ENCODE measurements around the gene MEG3.

Gene MEG3

DNA sequence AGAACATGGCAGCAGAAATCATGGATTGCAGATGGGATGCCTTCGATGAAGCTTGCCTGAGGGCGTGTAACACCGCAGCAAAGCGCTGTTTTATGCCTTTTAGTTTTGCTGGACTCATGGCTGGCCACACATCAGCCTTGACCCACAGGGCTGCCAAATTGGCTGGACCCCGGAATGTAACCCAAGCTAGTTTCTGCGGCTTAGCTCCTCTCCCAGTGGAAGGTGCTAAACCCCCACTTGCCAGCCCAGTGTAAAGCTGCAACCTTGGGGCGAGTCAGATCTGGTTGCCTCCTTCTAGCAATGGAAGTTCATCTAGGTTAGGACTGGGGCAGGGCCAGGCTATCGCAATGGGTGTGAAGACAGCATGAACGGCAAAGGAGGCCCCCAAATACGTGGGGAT lies 38.3 kb downstream of the MEG3 start:
- Histone ChIP-seq H3K9me3 (ENCODE audit: control insufficient read depth, low read length) (no peaks in the 10 kb centered on the region), H3K27ac (no peak overlapping the region), H3K36me3 (ENCODE audit: control insufficient read depth, insufficient read depth, low read length) (no peaks in the 10 kb centered on the region), H3K79me2 (no peaks in the 10 kb centered on the region), H2AFZ (no peak overlapping the region), H3K27me3 (ENCODE audit: control insufficient read depth, insufficient read depth, low read length) (no peaks in the 10 kb centered on the region), H3K4me3 (ENCODE audit: low read depth, low read length) (no peak overlapping the region), H3K9ac (no peak overlapping the region), H3K4me2 (ENCODE audit: low read length) (no peak overlapping the region), H3K4me1 (no peaks in the 10 kb centered on the region)
- TF ChIP-seq, protein P1, sequence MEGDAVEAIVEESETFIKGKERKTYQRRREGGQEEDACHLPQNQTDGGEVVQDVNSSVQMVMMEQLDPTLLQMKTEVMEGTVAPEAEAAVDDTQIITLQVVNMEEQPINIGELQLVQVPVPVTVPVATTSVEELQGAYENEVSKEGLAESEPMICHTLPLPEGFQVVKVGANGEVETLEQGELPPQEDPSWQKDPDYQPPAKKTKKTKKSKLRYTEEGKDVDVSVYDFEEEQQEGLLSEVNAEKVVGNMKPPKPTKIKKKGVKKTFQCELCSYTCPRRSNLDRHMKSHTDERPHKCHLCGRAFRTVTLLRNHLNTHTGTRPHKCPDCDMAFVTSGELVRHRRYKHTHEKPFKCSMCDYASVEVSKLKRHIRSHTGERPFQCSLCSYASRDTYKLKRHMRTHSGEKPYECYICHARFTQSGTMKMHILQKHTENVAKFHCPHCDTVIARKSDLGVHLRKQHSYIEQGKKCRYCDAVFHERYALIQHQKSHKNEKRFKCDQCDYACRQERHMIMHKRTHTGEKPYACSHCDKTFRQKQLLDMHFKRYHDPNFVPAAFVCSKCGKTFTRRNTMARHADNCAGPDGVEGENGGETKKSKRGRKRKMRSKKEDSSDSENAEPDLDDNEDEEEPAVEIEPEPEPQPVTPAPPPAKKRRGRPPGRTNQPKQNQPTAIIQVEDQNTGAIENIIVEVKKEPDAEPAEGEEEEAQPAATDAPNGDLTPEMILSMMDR (IDR thresholded peaks at IDR 0.05) = no peak

DNA sequence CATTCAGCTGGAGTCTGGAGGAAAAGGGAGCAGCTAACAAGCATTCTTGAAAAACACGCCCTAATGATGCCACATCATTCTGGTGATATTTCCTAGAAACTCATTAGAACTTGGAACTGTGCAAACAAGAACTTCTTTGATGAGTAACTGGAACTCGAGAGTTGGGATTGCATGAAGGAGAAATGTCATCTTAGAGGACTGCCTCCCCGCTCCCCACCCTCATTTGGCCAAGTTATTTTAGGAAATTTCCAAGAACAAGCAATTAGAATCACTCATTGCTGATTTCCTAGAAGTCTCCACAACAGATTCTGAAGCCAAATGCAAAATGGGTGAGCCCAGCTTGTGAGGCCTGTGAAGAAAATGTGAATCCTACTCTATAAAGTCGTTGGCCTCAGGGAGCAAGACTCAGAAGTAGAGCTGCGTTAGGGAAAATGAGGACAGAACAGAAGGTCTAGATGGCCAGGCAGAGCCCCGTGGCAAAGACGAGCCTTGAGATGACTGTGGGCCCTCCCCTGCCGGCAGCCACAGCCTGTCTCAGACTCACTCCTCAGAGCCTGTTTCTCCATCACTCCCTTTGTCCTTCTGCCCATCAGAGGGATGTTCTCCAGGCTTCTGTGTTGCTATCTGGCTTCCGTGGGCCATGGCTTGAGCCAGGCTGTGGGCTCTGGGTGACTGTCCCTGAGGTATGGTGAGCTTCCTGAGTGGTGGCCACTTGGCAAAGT lies 39.2 kb downstream of the MEG3 start:
- Histone ChIP-seq H3K27me3 (ENCODE audit: control insufficient read depth, insufficient read depth, low read length) (no peaks in the 10 kb centered on the region), H3K36me3 (ENCODE audit: control insufficient read depth, insufficient read depth, low read length) (no peaks in the 10 kb centered on the region), H2AFZ (no peak overlapping the region), H3K4me3 (ENCODE audit: low read depth, low read length) (no peak overlapping the region), H3K9ac (no peak overlapping the region), H3K79me2 (no peaks in the 10 kb centered on the region), H3K9me3 (ENCODE audit: control insufficient read depth, low read length) (no peaks in the 10 kb centered on the region), H3K4me1 (no peaks in the 10 kb centered on the region), H3K4me2 (ENCODE audit: low read length) (no peak overlapping the region), H3K27ac (no peak overlapping the region)
- TF ChIP-seq, protein P1 (IDR thresholded peaks at IDR 0.05) = no peak

DNA sequence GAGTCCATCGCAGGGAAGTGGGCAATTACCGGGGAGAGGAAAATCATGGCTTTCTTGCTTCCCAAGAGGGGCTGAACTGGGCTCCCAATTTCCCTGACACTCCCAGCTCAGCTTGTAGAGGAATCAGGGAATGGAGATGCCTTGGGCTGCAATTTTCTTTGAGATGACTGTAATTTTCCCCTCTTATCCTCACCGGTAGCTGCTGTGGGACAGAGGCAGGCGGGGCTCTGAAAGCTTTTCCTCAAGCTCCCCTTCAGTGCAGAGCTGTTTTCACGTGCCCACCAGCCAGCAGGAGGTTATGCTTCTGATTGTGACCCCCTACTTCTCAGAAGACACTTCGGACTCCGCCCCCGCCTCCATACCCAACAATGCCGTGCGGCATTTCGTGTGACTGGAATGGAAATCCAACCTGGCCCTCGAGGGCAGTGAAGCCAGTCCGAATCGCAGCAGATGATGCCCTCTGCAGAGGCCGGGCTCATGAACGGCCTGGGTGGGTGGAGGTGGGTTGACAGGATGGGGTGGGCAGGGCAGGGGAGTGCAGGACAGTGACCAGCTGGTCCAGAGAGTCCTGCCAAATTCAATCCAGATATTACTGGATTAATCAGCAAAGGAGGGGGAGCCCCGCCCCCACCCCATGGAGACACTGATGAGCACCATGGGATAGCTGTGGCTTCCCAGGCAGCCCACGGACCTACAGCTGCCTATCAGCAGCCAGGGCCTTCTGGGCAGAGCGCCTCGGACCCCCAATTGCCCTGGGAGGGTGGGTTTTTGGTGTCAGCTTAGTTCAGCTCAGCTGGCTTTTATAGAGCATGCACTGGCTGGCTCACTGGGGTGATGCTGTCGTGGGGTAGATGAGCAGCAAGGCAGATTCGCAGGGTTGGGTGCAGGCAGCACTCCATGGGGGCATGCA lies 40.0 kb downstream of the MEG3 start:
- no peaks in the 10 kb centered on the region for H3K79me2 ChIP-seq
- no peaks in the 10 kb centered on the region for H3K36me3 ChIP-seq (ENCODE audit: control insufficient read depth, insufficient read depth, low read length)
- no peak overlapping the region for H3K4me3 ChIP-seq (ENCODE audit: low read depth, low read length)
- no peak overlapping the region for H3K9ac ChIP-seq
- TF ChIP-seq, protein P1 (IDR thresholded peaks at IDR 0.05) = no peak
- no peaks in the 10 kb centered on the region for H3K27me3 ChIP-seq (ENCODE audit: control insufficient read depth, insufficient read depth, low read length)
- H2AFZ ChIP-seq = no peak overlapping the region
- no peaks in the 10 kb centered on the region for H3K9me3 ChIP-seq (ENCODE audit: control insufficient read depth, low read length)
- H3K4me1 ChIP-seq = no peaks in the 10 kb centered on the region
- H3K27ac ChIP-seq = no peak overlapping the region
- no peak overlapping the region for H3K4me2 ChIP-seq (ENCODE audit: low read length)

DNA sequence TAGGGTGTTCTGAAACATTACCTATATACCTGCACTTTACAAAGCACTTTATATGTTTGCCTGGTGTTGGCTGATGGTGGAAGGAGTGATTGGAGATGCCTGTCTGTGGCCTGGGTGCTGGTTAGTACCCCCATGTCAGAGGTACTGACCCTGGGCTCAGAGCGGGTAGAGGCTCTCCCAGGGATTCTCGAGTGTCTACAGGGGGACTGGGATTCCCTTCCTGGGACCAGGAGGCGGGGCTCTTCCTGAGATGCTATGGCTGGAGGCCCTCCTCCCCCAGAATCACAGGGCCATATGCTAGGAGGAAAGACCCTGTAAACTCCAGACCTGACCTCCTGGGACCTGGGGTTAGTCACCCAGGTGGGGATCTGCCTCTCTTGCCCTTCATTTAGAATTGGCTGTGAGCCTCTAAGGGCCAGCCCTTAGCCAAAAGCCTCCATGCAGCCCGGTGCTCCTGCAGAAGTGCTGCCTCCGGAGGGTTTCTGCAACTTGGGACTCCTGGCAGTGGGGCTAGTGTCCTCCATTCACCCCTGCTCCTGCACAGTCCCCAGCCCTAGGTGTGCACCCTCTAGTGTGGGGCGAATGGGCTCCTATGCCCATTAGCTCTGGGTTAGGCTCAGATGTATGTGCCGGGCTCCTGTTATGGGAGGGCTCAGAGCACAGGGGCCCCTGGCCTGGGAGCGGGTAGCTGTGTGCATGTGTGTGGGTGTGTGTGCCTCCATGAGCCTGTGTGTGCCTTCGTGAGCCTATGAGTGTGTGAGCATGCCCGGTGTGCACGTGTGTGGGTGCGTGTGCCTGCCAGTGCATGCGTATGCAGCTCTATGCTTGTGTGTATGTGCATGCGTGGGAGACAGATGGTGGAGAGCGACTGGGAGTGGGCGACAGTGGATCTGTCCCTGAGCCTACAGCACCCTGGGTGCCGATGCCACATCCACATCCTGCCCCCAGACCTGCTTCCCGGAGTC lies 41.0 kb downstream of the MEG3 start:
- Histone ChIP-seq H3K9ac (no peak overlapping the region), H3K36me3 (ENCODE audit: control insufficient read depth, insufficient read depth, low read length) (no peaks in the 10 kb centered on the region), H3K27ac (no peak overlapping the region), H2AFZ (no peak overlapping the region), H3K9me3 (ENCODE audit: control insufficient read depth, low read length) (no peaks in the 10 kb centered on the region), H3K4me1 (no peaks in the 10 kb centered on the region), H3K4me3 (ENCODE audit: low read depth, low read length) (no peak overlapping the region), H3K4me2 (ENCODE audit: low read length) (no peak overlapping the region), H3K27me3 (ENCODE audit: control insufficient read depth, insufficient read depth, low read length) (no peaks in the 10 kb centered on the region), H3K79me2 (no peaks in the 10 kb centered on the region)
- TF ChIP-seq, protein P1 (IDR thresholded peaks at IDR 0.05) = no peak
